ENCODE measurements around the gene CNTN4.
A peak's percentile ranks its signal among the peaks of the same experiment; 100 is the strongest.

The CNTN4 gene

GRCh38 chr3:2765002-2765579 is 666.4 kb downstream of the CNTN4 start:
- Histone ChIP-seq H3K9me3 (ENCODE audit: low read length) (no peaks in the 10 kb centered on the region), H3K9ac (ENCODE audit: low read length) (no peak overlapping the region), H3F3A (ENCODE audit: insufficient read depth, low read length) (no peaks in the 10 kb centered on the region), H3K4me1 (ENCODE audit: insufficient read depth, low read length, severe bottlenecking) (no peaks in the 10 kb centered on the region), H3K9me2 (ENCODE audit: low read depth, low read length) (no peaks in the 10 kb centered on the region), H3K4me3 (ENCODE audit: low read depth, low read length, poor library complexity, severe bottlenecking) (no peak overlapping the region), H3K36me3 (ENCODE audit: insufficient read depth, low read length) (no peaks in the 10 kb centered on the region), H3K4me2 (ENCODE audit: low read length) (no peak overlapping the region), H3K27ac (ENCODE audit: low read depth, low read length, poor library complexity, severe bottlenecking) (no peak overlapping the region), H4K20me1 (ENCODE audit: insufficient read depth, low read length) (no peaks in the 10 kb centered on the region), H3K27me3 (ENCODE audit: insufficient read depth, low read length) (no peaks in the 10 kb centered on the region), H3K79me2 (ENCODE audit: insufficient read depth, low read length) (no peaks in the 10 kb centered on the region), H2AFZ (ENCODE audit: low read length) (no peak overlapping the region)
- TF ChIP-seq CTCF (IDR thresholded peaks at IDR 0.05; ENCODE audit: low read length) (peak; percentile 32; the same call in 1 of the 2 replicates), EZH2 (IDR thresholded peaks at IDR 0.05; ENCODE audit: borderline replicate concordance, low read length) (no peak)

- H3K9ac ChIP-seq (ENCODE audit: low read length) = no peak overlapping the region
- no peak overlapping the region for H3K4me3 ChIP-seq (ENCODE audit: low read depth, low read length, poor library complexity, severe bottlenecking)
- no peaks in the 10 kb centered on the region for H3K4me1 ChIP-seq (ENCODE audit: insufficient read depth, low read length, severe bottlenecking)
- no peak overlapping the region for H3K4me2 ChIP-seq (ENCODE audit: low read length)
- no peaks in the 10 kb centered on the region for H3K27me3 ChIP-seq (ENCODE audit: insufficient read depth, low read length)
- TF ChIP-seq CTCF (IDR thresholded peaks at IDR 0.05; ENCODE audit: low read length) (no peak), EZH2 (IDR thresholded peaks at IDR 0.05; ENCODE audit: borderline replicate concordance, low read length) (no peak)
- no peaks in the 10 kb centered on the region for H3K9me3 ChIP-seq (ENCODE audit: low read length)
- H3K27ac ChIP-seq (ENCODE audit: low read depth, low read length, poor library complexity, severe bottlenecking) = no peak overlapping the region
- no peak overlapping the region for H2AFZ ChIP-seq (ENCODE audit: low read length)
- H3K9me2 ChIP-seq (ENCODE audit: low read depth, low read length) = no peaks in the 10 kb centered on the region
- no peaks in the 10 kb centered on the region for H3F3A ChIP-seq (ENCODE audit: insufficient read depth, low read length)
- no peaks in the 10 kb centered on the region for H3K36me3 ChIP-seq (ENCODE audit: insufficient read depth, low read length)
- H4K20me1 ChIP-seq (ENCODE audit: insufficient read depth, low read length) = no peaks in the 10 kb centered on the region
- H3K79me2 ChIP-seq (ENCODE audit: insufficient read depth, low read length) = no peaks in the 10 kb centered on the region
Observed at GRCh38 chr3:2770451-2770850, 671.8 kb downstream of the CNTN4 start.

GRCh38 chr3:2771193-2771592 is 672.5 kb downstream of the CNTN4 start:
- Histone ChIP-seq H3K9me3 (ENCODE audit: low read length) (no peaks in the 10 kb centered on the region), H3K36me3 (ENCODE audit: insufficient read depth, low read length) (no peaks in the 10 kb centered on the region), H4K20me1 (ENCODE audit: insufficient read depth, low read length) (no peaks in the 10 kb centered on the region), H3K4me3 (ENCODE audit: low read depth, low read length, poor library complexity, severe bottlenecking) (no peak overlapping the region), H3K9ac (ENCODE audit: low read length) (no peak overlapping the region), H2AFZ (ENCODE audit: low read length) (no peak overlapping the region), H3K4me1 (ENCODE audit: insufficient read depth, low read length, severe bottlenecking) (no peaks in the 10 kb centered on the region), H3K27me3 (ENCODE audit: insufficient read depth, low read length) (no peaks in the 10 kb centered on the region), H3K4me2 (ENCODE audit: low read length) (no peak overlapping the region), H3K9me2 (ENCODE audit: low read depth, low read length) (no peaks in the 10 kb centered on the region), H3K27ac (ENCODE audit: low read depth, low read length, poor library complexity, severe bottlenecking) (no peak overlapping the region), H3K79me2 (ENCODE audit: insufficient read depth, low read length) (no peaks in the 10 kb centered on the region), H3F3A (ENCODE audit: insufficient read depth, low read length) (no peaks in the 10 kb centered on the region)
- no peak for TF ChIP-seq CTCF (IDR thresholded peaks at IDR 0.05; ENCODE audit: low read length)
- no peak for TF ChIP-seq EZH2 (IDR thresholded peaks at IDR 0.05; ENCODE audit: borderline replicate concordance, low read length)
